Measurements from ENCODE around the gene TM9SF4.

The TM9SF4 gene

GRCh38 chr20:32110727-32111126, 1.2 kb downstream of the TM9SF4 start:
- peak overlapping the region; percentile 79 for H3K4me3 ChIP-seq (ENCODE audit: low read depth, low read length)
- no peak for TF ChIP-seq CTCF (IDR thresholded peaks at IDR 0.05; ENCODE audit: low read depth, low read length, missing control alignments)
- no peak for DNase-seq (ENCODE audit: low read depth)

- TF ChIP-seq CTCF (IDR thresholded peaks at IDR 0.05; ENCODE audit: low read depth, low read length, missing control alignments): no peak
- H3K4me3 ChIP-seq (ENCODE audit: low read depth, low read length): no peak overlapping the region
- no peak for DNase-seq (ENCODE audit: low read depth)
These were observed 1.7 kb downstream of the TM9SF4 start for GRCh38 chr20:32111156-32111686.

GRCh38 chr20:32111753-32112152, 2.2 kb downstream of the TM9SF4 start:
- no peak for TF ChIP-seq CTCF (IDR thresholded peaks at IDR 0.05; ENCODE audit: low read depth, low read length, missing control alignments)
- no peak for DNase-seq (ENCODE audit: low read depth)
- H3K4me3 ChIP-seq (ENCODE audit: low read depth, low read length): no peak overlapping the region

- DNase-seq (ENCODE audit: low read depth): no peak
- H3K4me3 ChIP-seq (ENCODE audit: low read depth, low read length): no peak overlapping the region
These were observed 3.3 kb downstream of the TM9SF4 start for GRCh38 chr20:32112841-32113240.

GRCh38 chr20:32113591-32114260, 4.2 kb downstream of the TM9SF4 start:
- no peak overlapping the region for H3K4me3 ChIP-seq (ENCODE audit: low read depth, low read length)
- no peak for TF ChIP-seq CTCF (IDR thresholded peaks at IDR 0.05; ENCODE audit: low read depth, low read length, missing control alignments)
- no peak for DNase-seq (ENCODE audit: low read depth)

More at GRCh38 chr20:32112841-32113240, 3.3 kb downstream of the TM9SF4 start:
- TF ChIP-seq CTCF (IDR thresholded peaks at IDR 0.05; ENCODE audit: low read depth, low read length, missing control alignments): no peak

- TF ChIP-seq CTCF (IDR thresholded peaks at IDR 0.05; ENCODE audit: low read depth, low read length, missing control alignments): no peak
- no peak for DNase-seq (ENCODE audit: low read depth)
- no peak overlapping the region for H3K4me3 ChIP-seq (ENCODE audit: low read depth, low read length)
These were observed 4.9 kb downstream of the TM9SF4 start for GRCh38 chr20:32114305-32114960.

Data from GM12864 (cell line).